Lower leg skin (tissue), 3 donors: Measurements from ENCODE around the gene RAD51B.

Experiments
- POLR2A ChIP-seq, 2 donors: fragments of 450-650 bp; IDR thresholded peaks; one replicate each; pipeline ENCODE4 v1.6.1; 2016 to 2017; ENCODE audit warnings: antibody characterized with exemption in 2 of 2, mild to moderate bottlenecking in 1 of 2, moderate library complexity in 1 of 2
- TF ChIP-seq, protein P1 (sequence below), 3 donors: fragments of 450-650 bp; IDR thresholded peaks; one replicate each; pipeline ENCODE4 v1.5.1; 2016; ENCODE audit warnings: antibody characterized with exemption in 3 of 3, mild to moderate bottlenecking in 3 of 3, moderate library complexity in 2 of 3

GRCh38 chr14:68414121-68414520 is 594.5 kb downstream of the RAD51B start:
- TF ChIP-seq POLR2A (IDR thresholded peaks at IDR 0.05), result no peak
- TF ChIP-seq, protein P1, sequence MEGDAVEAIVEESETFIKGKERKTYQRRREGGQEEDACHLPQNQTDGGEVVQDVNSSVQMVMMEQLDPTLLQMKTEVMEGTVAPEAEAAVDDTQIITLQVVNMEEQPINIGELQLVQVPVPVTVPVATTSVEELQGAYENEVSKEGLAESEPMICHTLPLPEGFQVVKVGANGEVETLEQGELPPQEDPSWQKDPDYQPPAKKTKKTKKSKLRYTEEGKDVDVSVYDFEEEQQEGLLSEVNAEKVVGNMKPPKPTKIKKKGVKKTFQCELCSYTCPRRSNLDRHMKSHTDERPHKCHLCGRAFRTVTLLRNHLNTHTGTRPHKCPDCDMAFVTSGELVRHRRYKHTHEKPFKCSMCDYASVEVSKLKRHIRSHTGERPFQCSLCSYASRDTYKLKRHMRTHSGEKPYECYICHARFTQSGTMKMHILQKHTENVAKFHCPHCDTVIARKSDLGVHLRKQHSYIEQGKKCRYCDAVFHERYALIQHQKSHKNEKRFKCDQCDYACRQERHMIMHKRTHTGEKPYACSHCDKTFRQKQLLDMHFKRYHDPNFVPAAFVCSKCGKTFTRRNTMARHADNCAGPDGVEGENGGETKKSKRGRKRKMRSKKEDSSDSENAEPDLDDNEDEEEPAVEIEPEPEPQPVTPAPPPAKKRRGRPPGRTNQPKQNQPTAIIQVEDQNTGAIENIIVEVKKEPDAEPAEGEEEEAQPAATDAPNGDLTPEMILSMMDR (IDR thresholded peaks at IDR 0.05), result no peak
